ENCODE data around the gene ASS1.

- no peak for TF ChIP-seq CTCF (IDR thresholded peaks at IDR 0.05)
- TF ChIP-seq POLR2A (IDR thresholded peaks at IDR 0.05): no peak
Observed at GRCh38 chr9:130472184-130472705, 27.5 kb downstream of the ASS1 start.
